KBM-7 (cell line): ENCODE data around the gene UVRAG.

Experiments used
- DNase-seq: peaks from one replicate; pipeline ENCODE4 v3.0.0-alpha.2; 2015
- in situ Hi-C: fragments of 300-500 bp; cut with MboI; formaldehyde crosslinking; loops from 2 replicates; pipeline ENCODE4 v1.14.3; 2020; ENCODE audit warnings: low sequenced_read_pairs, low pct_unique_long_range_greater_than_20kb, mixed read lengths

The UVRAG gene

DNA sequence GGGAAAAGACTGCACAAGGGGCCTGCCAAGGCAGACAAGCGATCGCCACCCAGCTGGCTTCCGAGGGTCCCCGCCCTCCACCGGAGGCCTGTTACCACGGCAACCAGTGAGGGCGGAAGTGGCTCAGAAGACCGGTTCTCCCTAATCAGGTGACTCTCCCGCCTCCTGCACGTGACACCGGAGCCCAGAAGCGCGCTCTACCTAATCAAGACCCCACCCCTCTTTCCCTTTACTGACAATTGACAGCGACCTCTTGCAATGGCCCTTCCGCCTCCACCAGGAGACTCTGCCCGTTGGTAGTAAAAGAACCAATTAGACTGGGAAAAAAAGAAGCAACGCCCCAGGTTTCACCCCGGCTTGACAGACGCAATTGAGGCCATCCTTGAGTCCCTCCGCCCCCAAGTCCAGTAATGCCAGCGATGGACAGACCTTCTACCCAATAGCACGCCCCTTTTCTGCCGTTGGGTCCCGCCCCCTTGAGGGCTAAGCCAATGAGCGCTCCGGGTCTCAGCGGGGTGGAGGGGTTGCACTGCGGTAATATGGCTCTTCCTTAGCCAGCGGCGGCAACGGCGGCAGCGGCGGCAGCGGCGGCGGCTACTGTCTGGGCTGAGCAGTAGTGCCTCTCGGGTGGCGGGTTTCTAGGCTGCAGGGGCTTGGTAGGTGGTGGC is at the start of gene UVRAG:
TSS of gene UVRAG (plus strand) at position 534 of the 668 bp plus-strand sequence. CDS start 198 bp downstream, outside the sequence.
- peak; percentile 99 for DNase-seq
- in situ Hi-C loops: no loop called here

DNA sequence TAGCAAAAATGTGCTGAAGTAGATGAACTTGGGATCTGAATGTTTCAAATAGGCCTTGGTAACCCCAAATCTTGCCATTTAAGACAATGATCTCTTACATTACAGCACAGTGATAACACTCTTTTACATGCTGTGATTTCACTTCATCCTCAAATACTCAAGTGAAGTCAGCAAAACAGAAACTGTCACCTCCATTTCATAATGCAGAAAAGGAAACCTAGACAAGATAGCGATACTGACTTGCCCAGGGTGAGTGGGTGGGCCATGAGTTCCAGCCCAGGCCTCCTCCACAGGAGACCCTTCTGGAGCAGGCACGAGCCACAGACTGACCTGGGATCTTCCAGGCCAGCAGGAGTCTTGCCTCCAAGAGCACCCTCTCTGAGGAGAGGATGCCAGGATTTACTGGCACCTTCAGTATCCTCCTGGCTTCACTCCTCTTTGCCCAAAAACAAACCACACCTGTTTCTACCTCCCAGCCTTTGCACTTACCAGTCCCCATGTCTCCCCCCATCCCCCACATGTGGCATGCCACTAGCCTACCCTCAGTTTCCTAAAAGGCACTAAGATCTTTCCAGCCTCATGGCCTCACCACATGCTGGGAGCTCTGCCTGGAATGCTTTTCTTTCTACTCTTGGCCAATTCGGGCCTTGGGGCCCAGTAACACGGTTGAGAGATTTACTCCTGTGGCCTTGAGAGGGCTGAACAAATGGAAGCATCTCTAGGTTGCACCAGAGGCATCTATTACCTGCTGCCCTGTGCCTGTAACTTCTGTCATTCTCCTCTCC is 48.4 kb upstream of the UVRAG start:
- no peak for DNase-seq
- in situ Hi-C loops: no loop called here

DNA sequence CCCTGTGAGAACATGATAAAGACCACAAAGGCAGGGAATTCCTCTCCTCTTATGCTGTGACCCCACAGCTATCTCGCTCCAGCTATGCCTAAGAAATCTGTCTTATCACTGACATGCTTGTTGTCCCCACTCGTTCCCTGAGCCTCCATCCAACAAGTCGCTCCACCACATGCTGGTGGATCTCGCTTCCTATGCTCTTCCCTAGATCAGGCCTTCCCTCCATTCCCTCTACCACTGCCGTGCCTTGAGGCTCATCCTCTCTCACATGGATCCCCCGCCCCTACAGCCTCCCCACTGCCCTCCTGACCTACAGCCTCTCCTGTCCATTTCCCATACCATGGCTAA is 47.8 kb upstream of the UVRAG start:
- no peak for DNase-seq
- in situ Hi-C loops: no loop called here

DNA sequence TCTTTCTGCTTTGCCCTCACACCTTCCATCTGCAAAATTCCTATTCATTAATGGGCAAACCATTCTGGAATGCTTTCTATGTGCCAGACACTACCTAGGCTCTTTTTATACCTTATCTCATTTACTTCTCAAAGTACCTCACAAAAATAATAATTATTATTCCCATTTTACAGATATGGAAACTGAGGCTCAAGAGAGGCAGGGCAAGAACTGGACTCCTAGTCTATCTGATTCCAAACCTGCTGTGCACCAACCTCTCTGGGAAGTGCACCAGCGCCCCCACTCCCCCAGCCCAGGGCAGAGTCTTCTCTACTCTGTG is 47.3 kb upstream of the UVRAG start:
- DNase-seq: no peak
- in situ Hi-C loops: no loop called here

DNA sequence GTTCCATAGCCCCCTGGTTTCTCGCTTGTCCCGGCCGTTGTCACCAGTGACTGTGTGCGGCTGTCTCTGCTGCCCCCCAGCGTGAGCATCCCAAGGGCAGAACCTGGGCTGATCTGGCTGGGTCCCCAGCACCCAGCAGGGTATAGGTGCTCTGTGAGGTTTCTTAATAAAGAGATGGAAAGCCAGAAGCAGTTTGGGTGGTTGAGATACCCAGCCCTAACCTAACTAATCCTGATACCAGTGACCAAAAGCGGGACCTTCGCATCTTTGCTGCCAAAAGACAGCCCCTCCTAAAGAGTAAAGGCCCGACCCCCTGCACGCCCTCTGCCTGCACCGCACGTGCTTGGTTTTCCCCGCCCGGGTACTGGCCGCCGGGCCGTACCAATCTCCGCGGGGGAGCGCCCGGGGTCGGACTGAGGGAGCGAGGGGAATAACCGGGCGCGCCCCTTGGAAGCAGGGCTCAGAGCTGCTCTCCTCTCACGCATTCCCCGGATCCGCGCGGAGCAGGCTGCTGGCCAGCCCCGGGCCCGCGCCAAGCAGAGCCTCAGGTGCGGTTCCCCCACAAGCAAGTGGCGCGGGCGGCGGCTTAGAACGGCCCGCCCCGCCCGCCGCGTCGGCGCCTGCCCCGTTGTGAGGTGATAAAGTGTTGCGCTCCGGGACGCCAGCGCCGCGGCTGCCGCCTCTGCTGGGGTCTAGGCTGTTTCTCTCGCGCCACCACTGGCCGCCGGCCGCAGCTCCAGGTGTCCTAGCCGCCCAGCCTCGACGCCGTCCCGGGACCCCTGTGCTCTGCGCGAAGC is 46.7 kb upstream of the UVRAG start, which contains the start of gene DGAT2:
TSS of gene DGAT2 (plus strand) at position 667 of the 797 bp plus-strand sequence. CDS start 214 bp downstream, outside the sequence.
- in situ Hi-C loops: no loop called here
- peak; percentile 81 for DNase-seq

DNA sequence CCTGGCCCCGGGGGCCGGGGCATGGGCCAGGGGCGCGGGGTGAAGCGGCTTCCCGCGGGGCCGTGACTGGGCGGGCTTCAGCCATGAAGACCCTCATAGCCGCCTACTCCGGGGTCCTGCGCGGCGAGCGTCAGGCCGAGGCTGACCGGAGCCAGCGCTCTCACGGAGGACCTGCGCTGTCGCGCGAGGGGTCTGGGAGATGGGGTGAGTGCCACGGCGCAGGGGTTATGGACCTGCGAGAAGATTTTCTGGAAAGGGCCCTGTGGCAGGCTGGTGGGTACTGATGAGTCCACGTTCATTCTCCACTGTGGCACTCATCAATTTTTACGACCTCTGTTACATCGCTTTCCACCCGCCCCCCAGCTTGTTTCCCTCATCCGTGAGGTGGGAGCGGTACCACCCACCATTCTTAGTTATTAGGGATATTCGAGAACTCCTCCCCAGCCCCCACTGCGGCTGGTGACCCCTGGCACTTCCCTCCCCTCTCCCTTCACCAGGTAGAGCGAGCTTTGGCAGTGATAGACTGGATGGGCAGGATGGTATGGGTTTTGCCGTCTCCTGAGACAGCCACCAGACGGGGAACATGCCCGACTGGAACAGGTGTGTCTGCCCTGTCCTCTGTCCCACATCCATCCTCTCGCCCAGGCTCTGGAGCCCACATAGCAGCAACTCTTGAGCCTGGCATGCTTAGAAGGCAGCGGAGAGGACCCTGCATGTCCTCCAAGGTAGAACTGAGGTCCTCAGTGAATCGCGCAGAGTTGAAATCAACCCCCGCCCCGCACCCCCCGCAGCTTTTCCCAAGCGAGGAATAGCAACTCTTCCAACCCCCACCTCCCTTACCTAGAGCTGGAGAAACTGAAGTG is 45.9 kb upstream of the UVRAG start:
- in situ Hi-C loops: no loop called here
- DNase-seq: no peak

DNA sequence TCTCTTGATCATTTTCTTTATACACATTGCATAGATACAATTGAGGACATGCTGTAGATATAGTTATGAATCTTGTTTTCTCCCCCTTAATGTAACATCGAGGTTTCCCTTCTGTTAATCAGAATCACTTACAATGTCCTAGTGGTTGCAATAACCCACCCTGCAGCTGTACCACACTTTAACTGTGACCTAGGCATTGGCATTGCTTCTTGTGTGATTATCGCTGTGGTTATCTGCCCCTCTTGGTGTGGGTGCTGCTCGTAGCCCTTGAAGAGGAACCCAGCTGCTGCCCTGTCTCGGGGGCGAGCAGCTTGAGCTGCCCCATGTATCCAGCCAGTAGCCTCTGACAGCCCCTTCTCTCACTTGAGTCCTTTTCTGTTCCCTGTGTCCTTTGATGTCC is 44.9 kb upstream of the UVRAG start:
- in situ Hi-C loops: no loop called here
- no peak for DNase-seq

DNA sequence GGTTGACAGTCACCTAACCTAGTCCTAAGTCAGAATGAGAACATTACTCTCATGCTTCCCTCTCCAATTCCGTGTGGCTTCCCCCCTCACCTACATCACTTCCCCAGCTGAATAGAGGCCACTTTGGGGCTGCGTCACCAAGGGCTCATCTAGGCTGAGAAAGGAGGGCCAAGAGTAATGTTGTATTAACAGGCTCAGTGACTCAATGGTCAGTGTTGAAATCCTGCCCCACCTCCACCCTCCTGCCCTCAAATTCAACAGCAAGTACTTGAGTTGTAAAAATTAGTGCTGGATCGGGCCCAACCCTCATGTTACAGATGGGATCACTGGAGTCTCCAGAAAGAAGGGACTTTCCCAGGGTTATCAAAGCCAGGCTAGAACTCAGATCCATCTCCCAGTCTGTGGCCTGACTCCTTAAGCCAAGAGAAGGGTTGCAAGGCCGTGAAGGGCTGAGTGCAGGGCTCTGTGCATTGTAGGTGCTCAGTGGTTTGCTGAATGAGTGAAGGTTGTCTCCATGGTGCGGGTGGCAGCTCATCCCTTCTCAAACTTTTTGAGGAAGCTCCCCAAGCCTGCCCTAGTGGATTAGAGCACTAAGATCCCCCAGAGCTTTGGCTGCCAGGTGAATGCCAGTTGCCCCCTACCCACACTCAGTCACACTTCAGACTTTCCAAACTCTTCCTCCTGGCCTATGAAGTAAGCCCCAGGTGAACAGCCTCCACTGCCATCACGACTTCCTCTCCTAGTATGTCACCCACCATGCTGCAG is 43.2 kb upstream of the UVRAG start:
- in situ Hi-C loops: no loop called here

DNA sequence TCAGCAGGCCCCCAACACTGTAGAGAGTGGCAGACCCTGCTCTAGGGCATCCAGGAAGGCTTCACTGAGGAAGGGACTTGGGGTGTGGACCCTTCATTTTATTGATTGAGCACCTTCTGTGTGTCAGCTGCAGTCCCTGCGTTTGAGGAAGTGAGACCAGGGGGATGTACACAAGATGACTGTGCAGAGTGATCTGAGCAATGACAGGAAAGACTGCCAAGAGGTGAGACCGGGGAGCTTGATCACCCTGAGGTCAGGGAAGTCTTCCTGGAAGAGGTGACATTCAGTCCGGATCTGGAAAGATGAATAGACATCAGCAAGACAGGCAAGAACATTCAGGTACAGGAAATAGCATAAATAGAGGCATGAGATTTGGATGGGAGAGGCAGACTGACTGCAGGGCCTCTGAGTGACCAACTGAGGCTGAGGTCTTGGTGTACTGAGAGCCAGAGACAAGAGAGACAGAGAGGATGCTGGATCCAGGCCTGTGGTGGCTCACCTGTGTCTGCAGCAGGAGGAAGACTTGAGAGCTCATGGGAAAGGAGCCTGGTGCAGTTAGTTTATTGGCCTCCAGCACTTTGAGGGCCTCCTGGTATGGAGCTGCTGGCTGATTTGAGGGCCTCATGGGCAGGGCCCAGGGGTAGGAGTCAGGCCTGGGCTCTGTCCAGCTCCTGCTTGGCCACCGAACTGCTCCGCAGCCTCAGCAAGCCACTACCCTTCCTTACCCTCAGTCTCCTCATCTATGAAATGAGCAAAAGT is 41.2 kb upstream of the UVRAG start:
- in situ Hi-C loops: no loop called here

More for the DNA sequence above, 43.2 kb upstream of the UVRAG start:
- DNase-seq: no peak

DNA sequence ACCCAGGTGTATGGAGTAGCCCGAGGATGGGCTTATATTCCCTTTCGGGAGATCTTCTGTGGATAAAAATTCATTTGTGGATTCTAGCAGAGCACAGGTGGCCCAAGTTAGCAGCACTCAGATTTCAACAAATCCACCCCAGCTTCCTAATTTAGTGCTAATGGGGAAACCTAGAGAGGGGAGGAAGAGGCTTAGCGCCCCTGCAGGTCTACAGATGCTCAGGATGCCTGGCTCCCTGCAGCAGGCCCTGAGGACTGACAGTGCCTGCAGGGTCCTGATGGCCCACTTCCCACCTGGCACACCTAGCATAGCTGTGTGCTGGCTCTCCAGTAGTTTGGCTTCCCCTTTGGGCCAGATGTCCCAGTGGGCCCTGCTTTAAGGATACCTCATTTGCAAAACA is 40.0 kb upstream of the UVRAG start:
- in situ Hi-C loops: no loop called here
- DNase-seq: no peak

More for the DNA sequence above, 41.2 kb upstream of the UVRAG start:
- DNase-seq: peak; percentile 49

DNA sequence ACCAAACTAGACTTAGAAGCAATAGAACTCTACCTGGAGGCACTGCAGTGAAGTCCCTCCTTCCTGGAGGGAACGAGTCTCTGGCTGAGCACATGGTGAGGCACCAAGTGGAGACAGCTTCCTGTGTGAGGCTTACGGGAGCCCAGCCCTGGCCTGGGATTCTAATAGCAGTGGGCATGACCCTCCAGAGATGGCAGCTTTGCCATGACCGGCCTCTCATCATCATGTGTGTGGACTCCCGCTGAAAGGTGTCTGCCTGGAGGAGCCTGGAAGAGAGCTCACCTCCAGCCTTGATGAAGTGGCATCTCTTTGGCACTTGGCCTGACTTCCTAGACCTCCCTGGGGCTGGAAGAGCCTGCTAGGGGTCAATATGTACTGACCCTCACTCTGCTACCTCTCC is 38.5 kb upstream of the UVRAG start:
- no peak for DNase-seq
- in situ Hi-C loops: no loop called here

DNA sequence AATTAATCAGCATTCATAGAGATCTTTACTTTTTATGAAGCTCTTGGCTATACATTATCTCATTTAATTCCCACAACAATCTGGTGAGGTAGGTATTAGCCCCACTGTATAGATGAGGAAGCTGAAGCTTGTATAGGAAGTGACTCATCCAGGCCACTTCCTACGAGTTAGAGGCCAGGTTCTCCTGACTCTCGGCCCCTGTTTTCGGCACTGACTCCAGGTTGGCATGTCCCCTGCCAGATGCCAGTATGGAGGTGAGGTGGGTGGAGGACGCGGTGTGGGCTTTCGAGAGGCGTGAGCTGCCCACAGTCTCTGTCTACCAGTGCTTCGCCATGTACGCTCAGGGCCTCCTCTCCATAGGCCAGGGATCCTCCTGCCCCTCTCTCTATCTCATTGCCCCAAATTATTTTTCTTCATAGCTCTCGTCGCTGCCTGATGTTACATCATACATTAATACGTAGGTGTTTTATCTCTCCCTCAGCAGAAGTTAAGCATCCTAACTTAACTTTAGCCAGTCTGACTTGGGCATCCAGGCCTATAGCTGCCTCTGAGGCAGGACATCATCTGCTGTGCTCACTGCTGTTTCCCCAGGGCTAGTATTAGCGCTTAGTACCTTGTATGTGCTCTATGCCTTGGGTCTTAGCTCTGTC is 37.4 kb upstream of the UVRAG start:
- in situ Hi-C loops: no loop called here
- peak; percentile 32 for DNase-seq

DNA sequence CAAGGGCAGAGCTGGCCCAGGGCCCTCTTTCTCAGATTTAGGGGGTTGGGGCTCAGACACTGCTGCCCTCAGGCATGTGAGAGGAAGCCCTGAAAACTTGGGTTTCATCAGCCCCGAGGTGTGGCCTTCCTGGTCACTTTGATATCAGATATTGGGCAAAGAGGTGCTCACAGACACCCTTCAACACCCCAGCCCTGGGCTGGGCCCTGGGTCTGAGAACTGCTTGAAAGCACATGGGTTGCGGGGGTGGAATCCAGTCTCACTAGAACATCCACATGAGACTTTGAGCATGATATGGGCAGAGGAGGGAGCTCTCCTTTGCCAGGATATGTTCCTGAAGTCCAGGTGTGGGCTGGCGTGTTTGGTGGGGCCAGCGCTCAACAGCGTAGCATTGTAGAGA is 36.0 kb upstream of the UVRAG start:
- DNase-seq: no peak
- in situ Hi-C loops: no loop called here

DNA sequence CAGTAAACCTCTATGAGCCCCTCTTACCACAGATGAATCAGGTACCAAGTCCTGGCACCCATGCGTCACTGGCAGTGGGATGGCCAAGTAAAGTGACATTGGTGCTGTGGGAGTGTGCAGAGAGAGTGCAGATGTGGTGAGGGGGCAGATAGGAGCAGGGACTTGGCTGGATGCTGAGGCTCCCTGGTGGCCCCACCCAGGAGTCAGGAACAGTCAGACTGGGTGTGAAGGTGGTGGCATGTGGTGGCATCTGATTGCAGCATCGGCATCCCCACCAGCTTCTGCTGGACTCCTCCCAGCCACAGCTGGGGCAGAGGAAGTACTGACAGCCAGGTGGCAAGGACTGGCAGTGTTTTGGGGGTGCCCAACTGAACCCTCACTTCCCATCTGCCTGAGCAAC is 35.0 kb upstream of the UVRAG start:
- no peak for DNase-seq
- in situ Hi-C loops: no loop called here

DNA sequence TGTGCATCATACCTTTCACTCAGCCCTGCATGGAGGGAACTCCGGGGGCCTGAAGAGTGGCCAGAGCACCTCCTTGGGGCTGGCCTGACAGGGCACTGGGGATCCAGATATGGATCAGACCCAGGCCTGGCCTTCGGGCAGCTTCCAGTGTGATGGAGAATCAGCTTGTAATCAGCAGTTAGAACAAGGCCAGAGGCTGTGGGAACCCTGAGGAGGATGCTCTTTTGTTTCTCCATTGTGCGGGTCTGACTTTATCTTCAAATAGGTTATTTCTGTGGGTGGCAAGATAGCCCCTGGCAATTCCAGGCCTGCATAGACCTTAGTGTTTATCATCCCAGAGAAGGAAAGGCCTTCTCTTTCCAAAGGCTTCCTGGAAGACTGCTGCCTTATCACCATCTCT is 34.1 kb upstream of the UVRAG start:
- DNase-seq: no peak
- in situ Hi-C loops: no loop called here

DNA sequence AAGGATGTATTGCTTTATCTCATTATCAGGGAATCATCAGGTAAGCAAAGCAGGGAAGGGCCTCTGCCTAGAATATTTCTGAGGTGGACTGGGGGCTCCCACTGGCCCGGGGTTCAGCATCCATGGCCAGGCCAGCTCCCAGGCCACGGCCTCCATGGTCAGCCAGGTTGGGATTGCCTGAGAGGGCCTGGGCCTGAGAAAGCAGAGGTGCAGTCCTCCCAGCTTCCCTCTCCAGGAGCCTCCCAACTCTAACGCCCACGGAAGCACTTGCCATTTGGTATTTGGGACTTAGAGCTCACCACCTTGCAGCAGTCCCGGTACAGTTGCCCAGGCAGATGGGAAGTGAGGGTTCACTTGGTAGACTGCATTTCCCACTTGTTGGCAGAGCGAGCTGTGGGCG is 33.7 kb upstream of the UVRAG start:
- DNase-seq: no peak
- in situ Hi-C loops: no loop called here

DNA sequence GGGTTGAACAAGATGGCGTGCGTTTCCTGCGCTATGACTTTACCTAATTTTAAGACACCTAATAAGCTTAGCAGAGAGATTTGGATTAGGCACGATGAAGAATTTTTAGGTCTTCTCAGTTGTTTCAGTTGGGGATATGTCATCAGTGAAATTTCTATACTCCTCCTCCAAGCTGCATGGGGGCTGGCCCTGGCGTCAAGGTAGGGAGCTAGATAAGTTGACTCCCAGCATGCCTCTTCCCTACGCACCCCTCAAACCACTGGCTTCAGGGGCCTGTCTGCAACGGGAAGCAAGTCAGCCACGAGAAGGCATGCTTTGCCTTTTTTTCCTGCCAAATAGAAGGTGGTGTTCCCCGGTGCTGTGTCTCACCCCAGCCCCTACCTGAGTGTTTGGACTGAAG is 33.2 kb upstream of the UVRAG start:
- in situ Hi-C loops: no loop called here

More for the DNA sequence above, 33.2 kb upstream of the UVRAG start:
- no peak for DNase-seq
